ENCODE data around the gene PAK6.

The PAK6 gene

GRCh38 chr15:40316931-40317330 lies 78.1 kb downstream of the PAK6 start:
- no peak for DNase-seq (ENCODE audit: low read depth, low spot score)
- no peak overlapping the region for H3K4me3 ChIP-seq (ENCODE audit: low read depth, low read length)
- TF ChIP-seq CTCF (IDR thresholded peaks at IDR 0.05; ENCODE audit: low read depth, low read length), result no peak
- in situ Hi-C loops (cut with HindIII; ENCODE audit: low sequenced_read_pairs), result no loop called here

GRCh38 chr15:40317580-40317979 lies 78.7 kb downstream of the PAK6 start:
- TF ChIP-seq CTCF (IDR thresholded peaks at IDR 0.05; ENCODE audit: low read depth, low read length), result no peak
- in situ Hi-C loops (cut with HindIII; ENCODE audit: low sequenced_read_pairs), result no loop called here
- H3K4me3 ChIP-seq (ENCODE audit: low read depth, low read length), result no peak overlapping the region
- DNase-seq (ENCODE audit: low read depth, low spot score), result no peak

- H3K4me3 ChIP-seq (ENCODE audit: low read depth, low read length), result no peak overlapping the region
- in situ Hi-C loops (cut with HindIII; ENCODE audit: low sequenced_read_pairs), result no loop called here
- no peak for TF ChIP-seq CTCF (IDR thresholded peaks at IDR 0.05; ENCODE audit: low read depth, low read length)
- DNase-seq (ENCODE audit: low read depth, low spot score), result no peak
Measured at GRCh38 chr15:40320409-40320808, 81.5 kb downstream of the PAK6 start.

GRCh38 chr15:40320931-40321371 lies 82.1 kb downstream of the PAK6 start:
- peak; percentile 94 for TF ChIP-seq CTCF (IDR thresholded peaks at IDR 0.05; ENCODE audit: low read depth, low read length)
- H3K4me3 ChIP-seq (ENCODE audit: low read depth, low read length), result no peak overlapping the region
- DNase-seq (ENCODE audit: low read depth, low spot score), result peak; percentile 70
- in situ Hi-C loops (cut with HindIII; ENCODE audit: low sequenced_read_pairs), result no loop called here

- DNase-seq (ENCODE audit: low read depth, low spot score), result peak; percentile 40
- peak overlapping the region; percentile 23 for H3K4me3 ChIP-seq (ENCODE audit: low read depth, low read length)
- in situ Hi-C loops (cut with HindIII; ENCODE audit: low sequenced_read_pairs), result no loop called here
- TF ChIP-seq CTCF (IDR thresholded peaks at IDR 0.05; ENCODE audit: low read depth, low read length), result no peak
Measured at GRCh38 chr15:40322531-40323238, 83.8 kb downstream of the PAK6 start.

GRCh38 chr15:40323239-40323952 lies 84.5 kb downstream of the PAK6 start, which contains the start of gene INAFM2:
TSS of gene INAFM2 (plus strand) at chr15:40323692. CDS start at chr15:40324056, 364 bp downstream.
- DNase-seq (ENCODE audit: low read depth, low spot score), result peak; percentile 98
- in situ Hi-C loops (cut with HindIII; ENCODE audit: low sequenced_read_pairs), result no loop called here
- TF ChIP-seq CTCF (IDR thresholded peaks at IDR 0.05; ENCODE audit: low read depth, low read length), result peak; percentile 59
- H3K4me3 ChIP-seq (ENCODE audit: low read depth, low read length), result peak within 1 kb of the TSS; percentile 61
